SK-N-SH (cell line): ENCODE results near the gene PDE4D. TPM values are rescaled to one million over a fixed set of nuclear protein-coding genes. Genes with fewer than 3 reads are reported as not detected.

Experiments used
- CTCF ChIA-PET: fragments of 300-600, 350-600 bp; formaldehyde crosslinking; extraction: SDS; loops from one replicate; lab custom pipeline; 2021; lab: Yijun Ruan, JAX
- POLR2A ChIA-PET: fragments of 350-600 bp; sonication (Branson Sonifier 250); formaldehyde crosslinking; extraction: SDS; loops from one replicate; lab custom pipeline; 2020; ENCODE audit warnings: antibody characterized with exemption, inconsistent platforms; lab: Yijun Ruan, JAX
- DNase-seq: peaks from one replicate; pipeline ENCODE4 v3.0.0; 2012
- H2AFZ ChIP-seq: fragments of 200-600 bp; sonication (generic); 2 replicates; pipeline ENCODE4 v1.8.1; 2016; ENCODE audit warnings: antibody characterized with exemption, mild to moderate bottlenecking, low read depth
- H3F3A ChIP-seq: fragments of 200-600 bp; sonication (generic); replicated peaks from 2 replicates; pipeline ENCODE3; 2016; ENCODE audit warnings: antibody characterized with exemption, mild to moderate bottlenecking; ENCODE audit not compliant: insufficient read depth
- H3K27ac ChIP-seq, 2 experiments: fragments of 200-500 bp in 1 of 2; fragments of 200-600 bp in 1 of 2; sonication (Bioruptor generic) in 1 of 2; sonication (generic), shearing (Covaris generic) in 1 of 2; 2 replicates each; pipeline versions ENCODE4 v1.5.1 to v1.6.1; 2014 to 2016; ENCODE audit warnings: low read depth in 2 of 2, inconsistent platforms in 1 of 2, low read length in 1 of 2, mild to moderate bottlenecking in 1 of 2, mixed read lengths in 1 of 2
- H3K27me3 ChIP-seq: fragments of 200-600 bp; sonication (generic), shearing (Covaris generic); 2 replicates; pipeline ENCODE4 v1.6.1; 2016; ENCODE audit warnings: mixed run types; ENCODE audit not compliant: insufficient read depth
- H3K36me3 ChIP-seq, 2 experiments: fragments of 200-500 bp in 1 of 2; fragments of 200-600 bp in 1 of 2; sonication (Bioruptor generic) in 1 of 2; sonication (generic) in 1 of 2; replicated peaks in 1 of 2; 2 replicates each; pipeline versions ENCODE3 to v1.5.1; 2014 to 2016; ENCODE audit warnings: low read length in 1 of 2, mild to moderate bottlenecking in 1 of 2; ENCODE audit not compliant: insufficient read depth in 2 of 2, control insufficient read depth in 1 of 2
- H3K4me1 ChIP-seq, 2 experiments: fragments of 200-500 bp in 1 of 2; fragments of 200-600 bp in 1 of 2; sonication (Bioruptor generic) in 1 of 2; sonication (generic), shearing (Covaris generic) in 1 of 2; 2 replicates each; pipeline versions ENCODE4 v1.5.1 to v1.6.1; 2014 to 2016; ENCODE audit warnings: low read depth in 1 of 2, low read length in 1 of 2, mixed run types in 1 of 2; ENCODE audit not compliant: insufficient read depth in 2 of 2, control insufficient read depth in 1 of 2
- H3K4me2 ChIP-seq: fragments of 200-600 bp; sonication (generic), shearing (Covaris generic); 2 replicates; pipeline ENCODE4 v1.6.1; 2017; ENCODE audit warnings: mixed run types
- H3K4me3 ChIP-seq, 2 experiments: fragments of 200-500 bp in 1 of 2; fragments of 200-600 bp in 1 of 2; sonication (Bioruptor generic) in 1 of 2; sonication (generic), shearing (Covaris generic) in 1 of 2; 2 replicates each; pipeline versions ENCODE4 v1.5.1 to v1.8.1; 2014 to 2016; ENCODE audit warnings: low read depth in 2 of 2, inconsistent platforms in 1 of 2, low read length in 1 of 2, mild to moderate bottlenecking in 1 of 2, mixed read lengths in 1 of 2, moderate library complexity in 1 of 2
- H3K79me2 ChIP-seq: fragments of 200-600 bp; sonication (generic); 2 replicates; pipeline ENCODE4 v1.8.1; 2017; ENCODE audit warnings: mild to moderate bottlenecking; ENCODE audit not compliant: insufficient read depth
- H3K9ac ChIP-seq: fragments of 200-600 bp; sonication (generic); 2 replicates; pipeline ENCODE4 v1.6.1; 2017; ENCODE audit warnings: mixed run types
- H3K9me2 ChIP-seq: fragments of 200-600 bp; sonication (generic); 2 replicates; pipeline ENCODE4 v1.6.1; 2017; ENCODE audit warnings: mixed run types
- H3K9me3 ChIP-seq: fragments of 200-600 bp; sonication (generic); 2 replicates; pipeline ENCODE4 v1.6.1; 2017; ENCODE audit warnings: mixed run types, mild to moderate bottlenecking, moderate library complexity
- H4K20me1 ChIP-seq: fragments of 200-600 bp; sonication (generic); 2 replicates; pipeline ENCODE4 v1.6.1; 2017; ENCODE audit warnings: mild to moderate bottlenecking, mixed run types; ENCODE audit not compliant: insufficient read depth
- CHD2 ChIP-seq: fragments of 150-350 bp; IDR thresholded peaks from 2 replicates; pipeline ENCODE4 v1.6.1; 2018; ENCODE audit warnings: low read length; ENCODE audit not compliant: partially characterized antibody
- ELF1 ChIP-seq: IDR thresholded peaks from 2 replicates; pipeline ENCODE4 v1.4.0; 2012
- EZH2phosphoT487 ChIP-seq: fragments of 200-600 bp; sonication (generic); IDR thresholded peaks from 2 replicates; pipeline ENCODE4 v1.6.1; 2017; ENCODE audit warnings: low read depth, mixed run types, mild to moderate bottlenecking, antibody characterized with exemption, moderate library complexity, borderline replicate concordance
- FOXJ3 ChIP-seq: sonication (generic); formaldehyde crosslinking; IDR thresholded peaks from 2 replicates; pipeline ENCODE4 v1.5.1; 2020; ENCODE audit warnings: mild to moderate bottlenecking, missing genetic modification reagents
- FOXM1 ChIP-seq: IDR thresholded peaks from 2 replicates; pipeline ENCODE4 v1.4.0; 2012; ENCODE audit warnings: low read depth, mild to moderate bottlenecking
- GABPA ChIP-seq: IDR thresholded peaks from 2 replicates; pipeline ENCODE4 v1.4.0; 2012; ENCODE audit warnings: low read depth, mild to moderate bottlenecking
- GATA2 ChIP-seq: sonication (generic); formaldehyde crosslinking; IDR thresholded peaks from 2 replicates; pipeline ENCODE4 v1.5.0; 2020; ENCODE audit warnings: mild to moderate bottlenecking, missing genetic modification reagents
- IRF3 ChIP-seq: fragments of 150-350 bp; IDR thresholded peaks from 2 replicates; pipeline ENCODE4 v1.6.1; 2016; ENCODE audit warnings: mild to moderate bottlenecking, low read depth, low read length
- JUND ChIP-seq: IDR thresholded peaks from 2 replicates; pipeline ENCODE4 v1.4.0; 2012
- MAX ChIP-seq: IDR thresholded peaks from 2 replicates; pipeline ENCODE4 v1.4.0; 2012; ENCODE audit warnings: low read depth
- MEF2A ChIP-seq: IDR thresholded peaks from 2 replicates; pipeline ENCODE4 v1.4.0; 2012; ENCODE audit warnings: low read depth, borderline replicate concordance
- MXI1 ChIP-seq: IDR thresholded peaks from 2 replicates; pipeline ENCODE4 v1.6.1; 2012; ENCODE audit warnings: mild to moderate bottlenecking, low read depth, low read length, improper control_type of control experiment
- NRF1 ChIP-seq: IDR thresholded peaks from 2 replicates; pipeline ENCODE4 v1.6.1; 2012; ENCODE audit warnings: low read depth, mild to moderate bottlenecking, low read length
- PBX3 ChIP-seq: IDR thresholded peaks from 2 replicates; pipeline ENCODE4; 2012
- POLR2AphosphoS5 ChIP-seq: IDR thresholded peaks from 2 replicates; pipeline ENCODE4 v1.6.1; 2012; ENCODE audit warnings: low read depth, low read length
- RFX5 ChIP-seq: IDR thresholded peaks from 2 replicates; pipeline ENCODE4 v1.6.1; 2012; ENCODE audit warnings: mild to moderate bottlenecking, improper control_type of control experiment, low read length
- SIN3A ChIP-seq: IDR thresholded peaks from 2 replicates; pipeline ENCODE4 v1.6.1; 2012; ENCODE audit warnings: low read depth, mild to moderate bottlenecking, low read length, moderate library complexity, borderline replicate concordance
- TAF1 ChIP-seq: IDR thresholded peaks from 2 replicates; pipeline ENCODE4 v1.6.1; 2012; ENCODE audit warnings: low read depth, mild to moderate bottlenecking, low read length, moderate library complexity, borderline replicate concordance
- TEAD4 ChIP-seq: IDR thresholded peaks from 2 replicates; pipeline ENCODE4 v1.4.0; 2012; ENCODE audit warnings: mild to moderate bottlenecking, borderline replicate concordance; ENCODE audit not compliant: insufficient read depth
- USF1 ChIP-seq: IDR thresholded peaks from 2 replicates; pipeline ENCODE4 v1.4.0; 2012; ENCODE audit warnings: low read depth, borderline replicate concordance
- USF2 ChIP-seq: fragments of 150-350 bp; IDR thresholded peaks from 2 replicates; pipeline ENCODE4 v1.6.1; 2017; ENCODE audit warnings: antibody characterized with exemption, low read length, low read depth, borderline replicate concordance
- YY1 ChIP-seq: IDR thresholded peaks from 2 replicates; pipeline ENCODE4 v1.4.0; 2012; ENCODE audit warnings: low read depth, mild to moderate bottlenecking
- ZBTB33 ChIP-seq: IDR thresholded peaks from 2 replicates; pipeline ENCODE4 v1.4.0; 2012; ENCODE audit warnings: low read depth, borderline replicate concordance
- WGBS: methylation state at CpG from one replicate; pipeline ENCODE4 v1.1.6; 2017; ENCODE audit warnings: low lambda C conversion rate; 5-methylcytosine and 5-hydroxymethylcytosine counted together
- polyA plus RNA-seq, 3 experiments: library from polyadenylated mRNA; depleted of rRNA; stranded (reverse); fragments of >200 nt; gene quantifications; 2 replicates each; pipeline ENCODE4 v1.2.3, GENCODE V29; 2012

Gene PDE4D
- polyA plus RNA-seq, 1 of the 3 experiments (the other 2 are of a cell fraction), result 2.4 TPM

GRCh38 chr5:59532979-59533729 lies 360.4 kb downstream of the PDE4D start (continued):
- TF ChIP-seq MEF2A (no peak), FOXJ3 (no peak), RFX5 (no peak), POLR2AphosphoS5 (no peak), NRF1 (no peak)

GRCh38 chr5:59529239-59529638 lies 364.3 kb downstream of the PDE4D start:
- Histone ChIP-seq H3K4me2 (no peak overlapping the region), H3K9me2 (no peaks in the 10 kb centered on the region), H3F3A (no peaks in the 10 kb centered on the region), H2AFZ (no peak overlapping the region), H3K27ac (no peak overlapping the region), H3K9ac (no peak overlapping the region), H3K79me2 (no peaks in the 10 kb centered on the region), H3K9me3 (no peaks in the 10 kb centered on the region), H4K20me1 (no peaks in the 10 kb centered on the region), H3K4me3 (no peak overlapping the region), H3K27me3 (no peaks in the 10 kb centered on the region), H3K4me1 (peaks cover 0 to 6% of the 10 kb centered on the region in 2 experiments; a peak in 2 of 4 replicates), H3K36me3 (no peaks in the 10 kb centered on the region)
- no peak for TF ChIP-seq USF1
- no peak for TF ChIP-seq ELF1
- TF ChIP-seq IRF3, result no peak
- no peak for TF ChIP-seq ZBTB33
- no peak for TF ChIP-seq MXI1
- no peak for TF ChIP-seq PBX3
- no peak for TF ChIP-seq GABPA
- TF ChIP-seq GATA2 (CRISPR knock-in tag), result no peak
- no peak for TF ChIP-seq USF2
- no peak for TF ChIP-seq JUND
- TF ChIP-seq TEAD4, result no peak
- no peak for TF ChIP-seq MAX
- TF ChIP-seq FOXM1, result no peak
- TF ChIP-seq EZH2phosphoT487, result no peak
- no peak for TF ChIP-seq YY1
- no peak for TF ChIP-seq POLR2AphosphoS5
- no peak for TF ChIP-seq SIN3A
- no peak for TF ChIP-seq CHD2
- no peak for TF ChIP-seq TAF1
- POLR2A ChIA-PET, result no interaction called here
- DNase-seq, result no peak
- WGBS, result 88% methylated on average over 1 of the region's 1 CpG
- CTCF ChIA-PET, result interaction anchor here (1.4 to 1.9 kb wide), 2 partner anchors 15 to 23 kb away, joined by 5 to 6 read pairs; no protein-coding TSS in a partner anchor
